HG03520 (cell line): ENCODE results near the gene TTC3.

Experiments
- ATAC-seq: cut with Tn5 transposase; IDR thresholded peaks from one replicate; pipeline ENCODE4 v1.9.1; 2021; ENCODE audit warnings: mild to moderate bottlenecking, moderate library complexity; ENCODE audit not compliant: unreplicated experiment

TTC3 gene

DNA sequence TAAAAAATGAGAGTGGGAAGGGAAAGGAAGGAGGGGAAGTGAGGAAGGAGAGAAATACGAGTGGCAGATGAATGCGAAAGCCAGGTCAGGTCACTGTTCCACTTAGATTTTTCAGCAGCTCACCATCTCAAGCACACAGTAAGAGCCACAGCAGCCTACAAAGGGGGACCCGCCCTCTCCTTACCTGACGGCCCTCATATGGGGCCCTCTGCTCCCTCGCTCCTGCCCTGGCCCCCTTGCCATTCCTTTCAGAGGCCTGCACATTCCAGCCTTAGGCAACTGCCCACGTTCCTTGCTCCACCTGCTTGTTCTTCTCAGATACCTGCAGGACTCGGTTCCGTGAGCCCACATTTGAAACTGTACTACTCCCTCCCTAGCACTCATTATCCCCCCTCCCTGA lies 172.1 kb downstream of the TTC3 start:
- no peak for ATAC-seq

DNA sequence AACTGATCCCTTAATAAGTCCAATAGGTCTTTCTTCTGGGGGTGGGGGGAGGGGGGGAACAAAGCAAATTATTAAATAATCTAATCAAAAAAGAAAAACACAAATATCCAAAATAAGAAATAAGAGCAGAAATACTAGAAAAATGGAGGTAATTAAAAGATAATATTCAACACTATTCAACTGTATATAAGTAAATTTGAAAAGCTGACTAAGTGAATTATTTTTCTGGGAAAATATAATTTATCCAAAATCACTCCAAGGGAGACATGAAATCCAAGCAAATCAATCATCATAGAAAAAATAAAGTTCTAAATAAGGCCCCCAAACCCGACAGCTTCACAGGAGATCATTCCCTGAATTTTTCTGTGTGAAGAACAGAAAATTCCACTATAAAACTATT lies 175.2 kb downstream of the TTC3 start:
- ATAC-seq: no peak

DNA sequence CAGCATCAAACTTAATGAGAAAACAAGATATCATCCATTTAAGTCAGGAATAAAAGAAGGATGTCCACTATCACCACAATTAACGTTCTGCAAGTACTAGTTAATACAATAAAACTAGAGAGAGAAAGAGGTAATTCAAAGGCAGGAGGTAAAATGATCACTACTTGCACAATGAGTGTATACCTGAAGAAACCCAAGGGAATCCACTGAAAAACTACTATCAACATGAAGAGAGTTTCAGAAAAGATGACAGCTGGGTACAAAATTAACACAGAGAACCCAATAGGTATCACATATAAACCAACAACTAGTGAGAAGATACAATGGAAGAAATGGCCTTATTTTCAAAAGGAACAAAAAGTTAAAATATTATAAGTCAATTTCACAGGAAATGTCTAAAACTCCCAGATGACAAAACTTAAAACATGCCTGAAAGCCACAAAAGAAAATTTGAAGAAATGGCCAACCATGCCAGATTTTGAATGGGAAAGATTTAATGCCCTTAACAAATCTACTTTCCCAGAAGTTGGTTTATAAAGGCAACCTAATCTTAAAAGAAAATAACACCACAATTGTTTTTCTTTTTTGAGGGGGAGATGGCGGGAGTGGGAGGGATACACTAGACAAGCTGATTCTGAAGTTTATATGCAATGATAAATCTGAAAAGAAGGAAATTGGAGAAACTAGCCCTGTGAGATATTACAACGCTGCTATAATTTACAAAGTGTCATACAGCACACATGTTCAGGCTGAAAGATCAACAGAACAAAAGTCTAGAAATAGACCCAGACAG lies 176.3 kb downstream of the TTC3 start:
- ATAC-seq: no peak

DNA sequence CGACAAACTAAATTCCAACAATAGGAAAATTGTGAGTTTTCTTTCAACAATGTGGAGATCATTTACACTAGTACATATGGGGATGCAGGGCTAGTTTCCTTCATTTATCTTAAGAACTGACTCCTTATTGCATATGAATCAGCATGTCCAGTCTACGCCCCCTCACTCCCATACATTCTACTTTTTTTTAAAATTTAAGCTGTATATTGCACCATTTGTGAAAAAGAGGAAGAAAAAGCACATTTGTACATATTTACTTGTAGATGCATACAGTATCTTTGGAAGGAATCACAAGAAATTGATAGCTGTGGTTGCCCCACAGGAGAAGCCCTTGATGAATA lies 178.2 kb downstream of the TTC3 start:
- ATAC-seq: no peak
